Activated naive CD4-positive, alpha-beta T cell treated with anti-CD3 and anti-CD28 coated beads, Interleukin-2, amount 50 U/mL, for 24 hours (primary cell): ENCODE data around the gene DOK6.
A peak's percentile ranks its signal among the peaks of the same experiment; 100 is the strongest.

Experiments
- H3K27ac Mint-ChIP-seq: one replicate; pipeline ENCODE4 v1.8.0; 2021; ENCODE audit warnings: mild to moderate bottlenecking, mixed read lengths
- H3K27me3 Mint-ChIP-seq: one replicate; pipeline ENCODE4 v1.8.0; 2021; ENCODE audit warnings: mixed read lengths
- H3K36me3 Mint-ChIP-seq: one replicate; pipeline ENCODE4 v1.8.0; 2021; ENCODE audit warnings: mixed read lengths
- H3K4me1 Mint-ChIP-seq: one replicate; pipeline ENCODE4 v1.8.0; 2021; ENCODE audit warnings: mixed read lengths
- H3K4me3 Mint-ChIP-seq: one replicate; pipeline ENCODE4 v1.8.0; 2021; ENCODE audit warnings: mild to moderate bottlenecking, mixed read lengths
- H3K9me3 Mint-ChIP-seq: one replicate; pipeline ENCODE4 v1.8.0; 2021; ENCODE audit warnings: mixed read lengths

DOK6 gene

DNA sequence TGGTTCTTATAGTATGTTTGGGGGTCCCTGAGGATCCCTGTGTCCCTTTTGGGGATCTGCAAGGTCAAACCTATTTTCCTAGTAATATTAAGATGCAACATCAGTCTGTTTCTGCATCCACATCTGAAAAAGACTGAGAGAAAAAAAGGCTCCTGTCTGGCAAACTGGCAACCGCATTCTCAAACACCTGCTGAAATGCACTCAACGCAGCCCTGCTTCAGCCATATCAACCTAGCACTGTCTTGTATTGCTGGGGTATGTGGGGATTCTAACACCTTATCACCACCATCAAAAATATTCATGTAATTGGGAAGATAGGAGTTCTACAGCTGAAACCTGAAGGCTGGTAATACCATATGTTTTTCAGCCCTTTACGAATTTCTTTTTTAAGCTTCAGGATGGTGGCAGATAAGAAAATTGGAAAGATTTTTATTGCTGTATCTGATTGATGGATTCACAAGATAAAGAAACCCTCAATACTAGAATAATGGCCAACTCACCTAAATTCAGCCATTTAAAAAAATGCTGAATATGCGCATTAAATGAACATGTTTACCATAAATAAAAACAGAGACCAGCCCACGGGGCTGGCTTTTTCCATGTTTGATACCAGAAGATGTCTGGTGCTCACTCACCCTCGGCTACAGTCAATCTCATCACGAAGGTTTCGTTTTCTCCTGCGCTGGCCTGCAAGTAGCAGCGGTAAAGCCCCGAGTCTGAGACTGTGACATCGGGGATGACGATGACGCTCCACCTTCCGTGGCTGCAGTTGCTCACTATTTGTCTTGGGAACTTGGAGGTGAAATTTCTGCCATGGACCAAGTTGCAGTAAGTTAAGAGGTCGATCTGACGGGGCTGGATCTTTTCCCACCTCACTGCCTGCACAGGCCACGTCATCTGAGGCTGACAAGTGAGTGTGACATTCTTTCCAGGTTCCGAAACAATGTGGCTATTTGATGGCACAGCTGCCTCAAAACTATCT lies 494.7 kb downstream of the DOK6 start:
- no peaks in the 10 kb centered on the region for H3K27me3 Mint-ChIP-seq
- no peak overlapping the region for H3K4me3 Mint-ChIP-seq
- H3K4me1 Mint-ChIP-seq: peaks cover 79% of the 10 kb centered on the region
- no peak overlapping the region for H3K27ac Mint-ChIP-seq
- peaks cover 45% of the 10 kb centered on the region for H3K36me3 Mint-ChIP-seq
- peaks cover 12% of the 10 kb centered on the region for H3K9me3 Mint-ChIP-seq

DNA sequence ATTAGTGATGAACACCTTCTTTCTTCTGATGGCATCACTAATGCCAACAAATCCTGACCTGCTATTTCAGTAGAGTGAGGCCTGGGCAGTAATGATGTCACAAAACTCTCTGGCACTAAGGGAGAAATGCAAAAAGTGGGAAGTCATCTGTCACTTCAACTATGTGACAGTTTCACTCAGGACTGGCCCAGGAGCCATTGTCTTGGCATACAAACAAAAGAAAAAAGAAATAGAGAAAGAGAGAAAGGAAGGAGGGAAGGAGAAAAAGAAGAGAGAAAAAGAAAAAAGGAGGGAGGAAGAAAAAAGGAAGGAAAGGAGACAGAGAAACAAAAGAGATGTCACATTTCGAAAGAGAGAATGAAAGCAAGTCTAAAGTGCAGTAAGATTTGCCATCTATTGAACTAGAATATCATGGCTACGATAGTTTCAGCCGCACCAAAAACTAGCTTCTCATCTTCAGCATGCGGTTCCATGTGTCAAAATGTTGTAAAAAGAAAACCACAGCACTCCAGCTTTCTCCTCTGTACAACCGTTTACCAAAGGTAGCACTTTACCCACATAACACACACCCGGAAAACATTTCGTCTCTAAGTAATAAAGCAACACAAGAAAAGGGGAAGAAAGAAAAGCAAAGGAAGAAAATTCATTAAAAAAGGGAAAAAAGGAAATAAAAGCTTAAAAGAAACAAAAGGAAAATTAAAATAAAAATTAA lies 496.9 kb downstream of the DOK6 start:
- H3K27me3 Mint-ChIP-seq: no peaks in the 10 kb centered on the region
- peaks cover 6% of the 10 kb centered on the region for H3K9me3 Mint-ChIP-seq
- H3K4me3 Mint-ChIP-seq: peak overlapping the region; percentile 87
- peaks cover 38% of the 10 kb centered on the region for H3K36me3 Mint-ChIP-seq
- H3K27ac Mint-ChIP-seq: peak overlapping the region; percentile 95
- H3K4me1 Mint-ChIP-seq: peaks cover 74% of the 10 kb centered on the region

DNA sequence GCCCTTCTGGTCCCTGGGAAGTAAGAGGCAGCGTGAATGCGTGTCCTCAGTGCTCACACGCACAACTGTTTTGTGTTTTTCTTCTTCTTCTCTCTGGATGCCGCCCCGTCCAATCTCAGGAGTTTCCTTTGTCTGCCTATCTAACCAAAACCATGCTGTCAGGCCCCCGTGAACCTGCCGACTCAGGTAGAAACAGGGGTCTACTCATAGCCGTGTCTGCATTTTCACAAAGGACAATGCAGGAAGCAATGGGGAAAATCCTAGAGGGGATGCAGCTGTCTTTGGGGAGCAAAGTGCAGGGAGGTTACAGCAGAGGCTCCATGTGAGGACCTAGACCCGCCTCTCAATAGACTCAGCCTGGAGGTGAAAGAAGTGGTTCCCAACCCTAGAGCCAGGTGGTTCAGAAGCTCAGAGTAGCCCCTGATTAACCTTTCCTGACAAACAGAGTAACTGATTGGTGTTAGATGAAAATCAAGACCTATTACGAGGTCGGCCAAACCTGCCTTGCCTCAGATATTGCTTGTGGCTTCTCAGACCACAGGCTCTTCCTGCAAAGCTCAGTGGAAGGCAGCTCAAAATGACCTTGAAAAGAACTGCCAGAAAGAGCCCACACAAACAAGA lies 497.7 kb downstream of the DOK6 start:
- Mint-ChIP-seq H3K27me3 (no peaks in the 10 kb centered on the region), H3K4me1 (peaks cover 72% of the 10 kb centered on the region), H3K36me3 (peaks cover 33% of the 10 kb centered on the region), H3K9me3 (peaks cover 6% of the 10 kb centered on the region), H3K4me3 (peak overlapping the region; percentile 87), H3K27ac (peak overlapping the region; percentile 95)
